ENCODE measurements around the gene GPR155. TPM values are rescaled to one million over a fixed set of nuclear protein-coding genes. Genes with fewer than 3 reads are reported as not detected.

GPR155 gene
- total RNA-seq, 4 donors from 2014 or later = 1.2 to 7.3 (median 3.5) TPM

DNA sequence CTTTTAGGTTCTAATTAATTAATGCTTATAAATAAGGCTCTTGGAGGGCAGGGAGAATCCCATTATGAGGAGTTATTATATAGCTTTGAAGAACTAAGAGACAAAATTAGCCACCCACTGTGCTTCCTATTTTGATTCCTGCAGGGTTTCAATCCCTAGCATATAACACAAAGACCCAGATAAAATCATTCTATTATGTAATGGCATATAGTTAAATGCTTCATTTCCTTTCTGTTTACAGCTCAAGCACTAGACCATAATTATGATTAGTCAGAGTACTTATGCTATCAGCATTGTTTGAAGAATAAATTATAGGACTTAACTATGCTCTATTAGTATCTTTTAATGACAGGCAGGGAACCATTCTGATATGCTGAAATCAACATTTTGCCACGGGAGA, 9.1 kb downstream of the GPR155 start:
- intact Hi-C loops (cut with DNase I; ENCODE audit: low total_unique reads) = no loop called here
- in situ Hi-C loops (cut with MboI; ENCODE audit: low pct_ligation_motif_present in 1 of 4, low pct_unique_long_range_greater_than_20kb in 1 of 4, low sequenced_read_pairs in 3 of 4) = no loop called here
- Histone ChIP-seq H3K9me3 (no peaks in the 10 kb centered on the region), H3K4me3 (no peak overlapping the region), H3K4me1 (no peaks in the 10 kb centered on the region), H3K27ac (no peak overlapping the region), H3K36me3 (no peaks in the 10 kb centered on the region), H3K27me3 (no peaks in the 10 kb centered on the region)
- no peak for DNase-seq
- WGBS, 2 donors (ENCODE audit: low coverage in 1 of 2) = 75 to 90% methylated on average over 1 of the region's 1 CpG
- TF ChIP-seq, protein P1, sequence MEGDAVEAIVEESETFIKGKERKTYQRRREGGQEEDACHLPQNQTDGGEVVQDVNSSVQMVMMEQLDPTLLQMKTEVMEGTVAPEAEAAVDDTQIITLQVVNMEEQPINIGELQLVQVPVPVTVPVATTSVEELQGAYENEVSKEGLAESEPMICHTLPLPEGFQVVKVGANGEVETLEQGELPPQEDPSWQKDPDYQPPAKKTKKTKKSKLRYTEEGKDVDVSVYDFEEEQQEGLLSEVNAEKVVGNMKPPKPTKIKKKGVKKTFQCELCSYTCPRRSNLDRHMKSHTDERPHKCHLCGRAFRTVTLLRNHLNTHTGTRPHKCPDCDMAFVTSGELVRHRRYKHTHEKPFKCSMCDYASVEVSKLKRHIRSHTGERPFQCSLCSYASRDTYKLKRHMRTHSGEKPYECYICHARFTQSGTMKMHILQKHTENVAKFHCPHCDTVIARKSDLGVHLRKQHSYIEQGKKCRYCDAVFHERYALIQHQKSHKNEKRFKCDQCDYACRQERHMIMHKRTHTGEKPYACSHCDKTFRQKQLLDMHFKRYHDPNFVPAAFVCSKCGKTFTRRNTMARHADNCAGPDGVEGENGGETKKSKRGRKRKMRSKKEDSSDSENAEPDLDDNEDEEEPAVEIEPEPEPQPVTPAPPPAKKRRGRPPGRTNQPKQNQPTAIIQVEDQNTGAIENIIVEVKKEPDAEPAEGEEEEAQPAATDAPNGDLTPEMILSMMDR (IDR thresholded peaks at IDR 0.05) = no peak
- TF ChIP-seq POLR2A (IDR thresholded peaks at IDR 0.05) = no peak
- no peak for TF ChIP-seq EP300 (IDR thresholded peaks at IDR 0.05; ENCODE audit: low read depth)
- TF ChIP-seq POLR2AphosphoS5 (IDR thresholded peaks at IDR 0.05) = no peak

DNA sequence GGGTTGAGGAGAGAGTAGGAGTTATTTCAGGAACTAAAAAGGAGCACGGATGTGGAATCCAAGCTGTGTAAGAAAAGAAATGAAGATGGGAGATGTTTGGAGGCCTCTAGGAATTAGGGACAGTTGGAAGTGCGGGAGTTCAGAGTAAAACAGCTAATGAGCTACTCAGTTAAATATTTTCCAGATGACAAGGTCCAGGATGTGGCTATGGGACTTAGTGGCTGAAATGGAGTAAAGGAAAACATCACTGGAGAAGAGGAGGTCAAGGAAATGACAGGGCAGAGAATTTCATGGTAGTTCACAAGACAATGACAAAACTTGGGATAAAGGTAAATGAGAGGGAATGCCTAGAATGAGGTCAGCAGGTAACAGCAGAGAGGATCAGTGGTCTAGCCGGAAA, 13.0 kb downstream of the GPR155 start:
- Histone ChIP-seq H3K4me1 (no peaks in the 10 kb centered on the region), H3K27me3 (no peaks in the 10 kb centered on the region), H3K36me3 (no peaks in the 10 kb centered on the region), H3K27ac (no peak overlapping the region), H3K4me3 (no peak overlapping the region), H3K9me3 (no peaks in the 10 kb centered on the region)
- intact Hi-C loops (cut with DNase I; ENCODE audit: low total_unique reads) (no loop called here), in situ Hi-C loops (cut with MboI; ENCODE audit: low pct_ligation_motif_present in 1 of 4, low pct_unique_long_range_greater_than_20kb in 1 of 4, low sequenced_read_pairs in 3 of 4) (loop anchor here in 1 of 4 donors (25.0 kb wide), 1 partner anchor 214 kb away; no protein-coding TSS in a partner anchor)
- DNase-seq = no peak
- WGBS, 2 donors (ENCODE audit: low coverage in 1 of 2) = 55 to 81% methylated on average over 3 of the region's 3 CpGs
- TF ChIP-seq EP300 (IDR thresholded peaks at IDR 0.05; ENCODE audit: low read depth) (no peak), POLR2AphosphoS5 (IDR thresholded peaks at IDR 0.05) (no peak), POLR2A (IDR thresholded peaks at IDR 0.05) (no peak)
- TF ChIP-seq, protein P1 (IDR thresholded peaks at IDR 0.05) = no peak

DNA sequence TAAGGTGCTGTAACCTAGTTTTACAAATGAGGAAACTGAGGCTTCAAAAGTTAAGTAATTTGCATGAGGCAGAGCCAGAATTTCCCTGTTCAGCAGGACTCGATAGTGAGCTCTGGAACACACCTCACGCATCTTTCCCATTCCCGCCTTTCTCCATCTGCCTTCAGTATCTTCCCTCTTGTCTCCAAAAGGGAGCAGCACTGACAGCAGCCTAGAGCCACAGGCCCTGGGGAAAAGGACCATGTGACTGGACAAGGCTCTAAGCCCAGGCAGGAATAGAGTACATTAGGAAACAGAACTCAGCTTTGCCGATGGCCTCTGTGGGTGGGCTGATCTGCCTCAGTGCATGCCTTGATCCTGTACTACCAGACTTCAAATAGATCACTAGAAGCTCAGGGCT, 21.5 kb downstream of the GPR155 start:
- DNase-seq = no peak
- intact Hi-C loops (cut with DNase I; ENCODE audit: low total_unique reads) (no loop called here), in situ Hi-C loops (cut with MboI; ENCODE audit: low pct_ligation_motif_present in 1 of 4, low pct_unique_long_range_greater_than_20kb in 1 of 4, low sequenced_read_pairs in 3 of 4) (loop anchor here in 3 of 4 donors (10.0 to 25.0 kb wide), 2 partner anchors 222 to 229 kb away; no protein-coding TSS in a partner anchor)
- H3K9me3 ChIP-seq = no peaks in the 10 kb centered on the region
- H3K4me3 ChIP-seq = no peak overlapping the region
- no peaks in the 10 kb centered on the region for H3K36me3 ChIP-seq
- TF ChIP-seq POLR2A (IDR thresholded peaks at IDR 0.05) (no peak), POLR2AphosphoS5 (IDR thresholded peaks at IDR 0.05) (no peak), EP300 (IDR thresholded peaks at IDR 0.05; ENCODE audit: low read depth) (no peak)
- TF ChIP-seq, protein P1 (IDR thresholded peaks at IDR 0.05) = no peak
- H3K27me3 ChIP-seq = no peaks in the 10 kb centered on the region
- no peaks in the 10 kb centered on the region for H3K4me1 ChIP-seq
- H3K27ac ChIP-seq = no peak overlapping the region
- 83 to 96% methylated on average over 3 to 4 of the region's 4 CpGs for WGBS, 2 donors (ENCODE audit: low coverage in 1 of 2)

DNA sequence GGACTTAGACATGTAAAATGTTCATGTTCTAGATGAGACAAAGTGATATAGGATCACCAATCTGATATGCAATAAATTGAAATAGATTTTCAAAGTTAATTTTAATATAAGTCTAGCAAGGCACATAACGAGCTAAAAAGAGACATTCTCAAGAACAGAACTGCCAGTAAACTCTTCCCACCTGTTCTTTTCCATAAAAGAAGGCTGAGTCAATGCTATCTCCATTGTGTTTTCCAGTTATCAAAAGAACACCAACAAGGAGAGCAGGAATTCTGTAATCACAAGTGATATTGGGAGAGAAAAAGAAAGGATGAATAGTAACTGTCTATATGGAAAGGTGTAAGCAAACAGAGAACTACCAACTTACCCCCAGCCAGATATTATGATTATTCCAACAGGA, 25.6 kb downstream of the GPR155 start:
- intact Hi-C loops (cut with DNase I; ENCODE audit: low total_unique reads) = loop anchor here (5.0 kb wide), 1 partner anchor 226 kb away; no protein-coding TSS in a partner anchor
- H3K36me3 ChIP-seq = peaks cover 0 to 8% (median 2%) of the 10 kb centered on the region in 4 donors
- no peaks in the 10 kb centered on the region for H3K4me1 ChIP-seq
- H3K9me3 ChIP-seq = no peaks in the 10 kb centered on the region
- no peak for TF ChIP-seq POLR2A (IDR thresholded peaks at IDR 0.05)
- TF ChIP-seq, protein P1 (IDR thresholded peaks at IDR 0.05) = no peak
- no peak for TF ChIP-seq EP300 (IDR thresholded peaks at IDR 0.05; ENCODE audit: low read depth)
- no peak for TF ChIP-seq POLR2AphosphoS5 (IDR thresholded peaks at IDR 0.05)
- H3K27ac ChIP-seq = no peak overlapping the region
- WGBS, 2 donors (ENCODE audit: low coverage in 1 of 2) = 85 to 93% methylated on average over 1 of the region's 1 CpG
- no peaks in the 10 kb centered on the region for H3K27me3 ChIP-seq
- no peak for DNase-seq
- H3K4me3 ChIP-seq = no peak overlapping the region
- in situ Hi-C loops (cut with MboI; ENCODE audit: low pct_ligation_motif_present in 1 of 4, low pct_unique_long_range_greater_than_20kb in 1 of 4, low sequenced_read_pairs in 3 of 4) = loop anchor here (5.0 to 25.0 kb wide), 4 partner anchors 61 to 234 kb away; no protein-coding TSS in a partner anchor

Measured in transverse colon (tissue), 4 donors.